Neuron (in vitro differentiated cells): ENCODE results near the gene ARMC9.
"Not testable (repeated sequence)": the region's sequence is repeated elsewhere in the genome, so short reads cannot be mapped to it uniquely, and the experiment has no call there.

Experiments
- H2AFZ ChIP-seq: one replicate; pipeline ENCODE4 v1.6.1; 2013; ENCODE audit warnings: low read depth, mild to moderate bottlenecking, inconsistent platforms, low read length, moderate library complexity
- H3K27me3 ChIP-seq: one replicate; pipeline ENCODE4 v1.6.1; 2013; ENCODE audit warnings: low read length; ENCODE audit not compliant: insufficient read depth
- H3K36me3 ChIP-seq: one replicate; pipeline ENCODE4 v1.6.1; 2013; ENCODE audit warnings: low read length; ENCODE audit not compliant: insufficient read depth
- H3K4me1 ChIP-seq: one replicate; pipeline ENCODE4 v1.6.1; 2013; ENCODE audit warnings: low read length; ENCODE audit not compliant: insufficient read depth
- H3K4me3 ChIP-seq: 2 replicates; pipeline ENCODE4 v1.5.1; 2013; ENCODE audit warnings: mild to moderate bottlenecking, low read length, moderate library complexity
- H3K9me3 ChIP-seq: one replicate; pipeline ENCODE4 v1.6.1; 2013; ENCODE audit warnings: low read length

ARMC9 gene

DNA sequence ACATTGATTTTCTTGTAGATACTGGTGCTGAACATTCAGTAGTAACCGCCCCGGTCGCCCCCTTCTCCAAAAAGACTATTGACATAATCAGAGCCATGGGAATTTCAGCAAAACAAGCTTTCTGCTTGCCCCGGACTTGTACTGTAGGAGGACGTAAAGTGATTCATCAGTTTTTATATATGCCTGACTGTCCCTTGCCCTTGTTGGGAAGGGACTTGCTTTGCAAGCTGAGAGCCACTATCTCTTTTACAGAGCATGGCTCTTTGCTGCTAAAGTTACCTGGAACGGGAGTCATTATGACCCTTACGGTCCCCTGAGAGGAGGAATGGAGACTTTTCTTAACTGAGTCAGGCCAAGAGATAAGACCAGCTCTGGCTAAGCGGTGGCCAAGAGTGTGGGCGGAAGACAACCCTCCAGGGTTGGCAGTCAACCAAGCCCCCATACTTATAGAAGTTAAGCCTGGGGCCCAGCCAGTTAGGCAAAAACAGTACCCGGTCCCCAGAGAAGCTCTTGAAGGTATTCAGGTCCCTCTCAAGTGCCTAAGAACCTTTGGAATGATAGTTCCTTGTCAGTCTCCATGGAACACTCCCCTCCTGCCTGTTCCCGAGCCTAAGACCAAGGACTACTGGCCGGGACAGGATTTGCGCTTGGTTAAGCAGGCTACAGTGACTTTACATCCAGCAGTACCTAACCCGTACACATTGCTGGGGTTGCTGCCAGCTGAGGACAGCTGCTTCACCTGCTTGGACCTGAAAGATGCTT lies 205.2 kb downstream of the ARMC9 start:
- H2AFZ ChIP-seq, H3K27me3 ChIP-seq, H3K4me3 ChIP-seq, H3K36me3 ChIP-seq, H3K4me1 ChIP-seq, H3K9me3 ChIP-seq: not testable (repeated sequence)

DNA sequence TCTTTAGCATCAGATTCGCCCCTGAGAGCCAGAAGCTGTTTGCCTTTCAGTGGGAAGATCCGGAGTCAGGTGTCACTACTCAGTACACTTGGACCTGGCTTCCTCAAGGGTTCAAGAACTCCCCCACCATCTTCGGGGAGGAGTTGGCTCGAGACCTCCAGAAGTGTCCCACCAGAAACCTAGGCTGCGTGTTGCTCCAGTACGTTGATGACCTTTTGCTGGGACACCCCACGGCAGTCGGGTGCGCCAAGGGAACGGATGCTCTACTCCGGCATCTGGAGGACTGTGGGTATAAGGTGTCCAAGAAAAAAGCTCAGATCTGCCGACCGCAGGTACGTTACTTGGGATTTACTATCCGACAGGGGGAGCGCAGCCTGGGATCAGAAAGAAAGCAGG lies 205.8 kb downstream of the ARMC9 start:
- not testable (repeated sequence) for H3K36me3 ChIP-seq, H3K4me1 ChIP-seq

DNA sequence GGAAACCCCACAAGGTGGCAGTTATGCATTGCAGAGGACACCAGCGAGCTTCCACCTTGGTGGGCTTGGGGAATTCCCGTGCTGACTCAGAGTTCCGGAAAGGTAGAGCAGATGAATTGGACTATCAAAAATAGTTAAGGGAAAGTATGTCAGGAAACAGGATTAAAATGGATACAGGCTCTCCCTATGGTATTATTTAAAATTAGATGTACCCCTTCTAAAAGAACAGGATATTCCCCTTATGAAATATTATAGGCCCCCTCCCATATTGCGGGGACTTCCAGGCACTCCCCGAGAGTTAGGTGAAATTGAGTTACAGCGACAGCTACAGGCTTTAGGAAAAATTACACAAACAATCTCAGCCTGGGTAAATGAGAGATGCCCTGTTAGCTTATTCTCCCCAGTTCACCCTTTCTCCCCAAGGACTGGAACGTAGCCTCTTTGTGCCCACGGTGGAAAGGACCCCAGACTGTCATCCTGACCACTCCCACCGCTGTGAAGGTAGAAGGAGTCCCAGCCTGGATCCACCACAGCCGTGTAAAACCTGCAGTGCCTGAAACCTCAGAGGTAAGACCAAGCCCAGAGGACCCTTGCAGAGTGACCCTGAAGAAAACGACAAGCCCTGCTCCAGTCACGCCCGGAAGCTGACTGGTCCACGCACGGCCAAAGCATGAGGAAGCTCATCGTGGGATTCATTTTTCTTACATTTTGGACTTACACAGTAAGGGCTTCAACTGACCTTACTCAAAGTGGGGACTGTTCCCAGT lies 207.4 kb downstream of the ARMC9 start:
- not testable (repeated sequence) for H3K27me3 ChIP-seq, H3K9me3 ChIP-seq, H3K4me1 ChIP-seq, H2AFZ ChIP-seq, H3K36me3 ChIP-seq, H3K4me3 ChIP-seq

More for the DNA sequence above, 205.8 kb downstream of the ARMC9 start:
- not testable (repeated sequence) for H3K4me3 ChIP-seq, H2AFZ ChIP-seq, H3K27me3 ChIP-seq, H3K9me3 ChIP-seq

DNA sequence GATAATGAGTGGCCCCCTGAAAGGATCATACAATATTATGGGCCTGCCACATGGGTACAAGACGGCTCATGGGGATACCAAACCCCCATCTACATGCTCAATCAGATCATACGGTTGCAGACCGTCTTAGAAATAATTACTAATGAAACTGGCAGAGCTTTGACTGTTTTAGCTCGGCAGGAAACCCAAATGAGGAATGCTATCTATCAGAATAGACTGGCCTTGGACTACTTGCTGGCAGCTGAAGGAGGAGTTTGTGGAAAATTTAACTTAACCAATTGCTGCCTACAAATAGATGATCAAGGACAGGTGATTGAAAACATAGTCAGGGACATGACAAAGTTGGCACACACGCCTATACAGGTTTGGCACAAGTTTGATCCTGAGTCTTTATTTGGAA lies 209.3 kb downstream of the ARMC9 start:
- not testable (repeated sequence) for H3K27me3 ChIP-seq, H3K4me1 ChIP-seq, H3K4me3 ChIP-seq, H3K9me3 ChIP-seq, H2AFZ ChIP-seq, H3K36me3 ChIP-seq

DNA sequence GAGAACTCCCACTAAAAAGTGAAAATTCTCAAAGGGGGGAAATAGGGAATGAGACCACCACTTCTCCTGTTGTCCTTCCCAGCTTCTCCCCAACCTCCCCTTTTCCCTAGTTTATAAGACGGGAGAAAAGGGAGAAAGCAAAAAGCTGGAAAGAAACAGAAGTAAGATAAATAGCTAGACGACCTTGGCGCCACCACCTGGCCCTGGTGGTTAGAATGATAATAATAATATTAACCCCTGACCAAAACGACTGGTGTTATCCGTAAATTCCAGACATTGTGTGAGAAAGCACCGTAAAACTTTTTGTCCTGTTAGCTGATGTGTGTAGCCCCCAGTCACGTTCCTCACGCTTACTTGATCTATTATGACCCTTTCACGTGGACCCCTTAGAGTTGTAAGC lies 209.9 kb downstream of the ARMC9 start:
- not testable (repeated sequence) for H3K27me3 ChIP-seq, H3K4me1 ChIP-seq, H3K36me3 ChIP-seq, H3K9me3 ChIP-seq, H2AFZ ChIP-seq, H3K4me3 ChIP-seq

DNA sequence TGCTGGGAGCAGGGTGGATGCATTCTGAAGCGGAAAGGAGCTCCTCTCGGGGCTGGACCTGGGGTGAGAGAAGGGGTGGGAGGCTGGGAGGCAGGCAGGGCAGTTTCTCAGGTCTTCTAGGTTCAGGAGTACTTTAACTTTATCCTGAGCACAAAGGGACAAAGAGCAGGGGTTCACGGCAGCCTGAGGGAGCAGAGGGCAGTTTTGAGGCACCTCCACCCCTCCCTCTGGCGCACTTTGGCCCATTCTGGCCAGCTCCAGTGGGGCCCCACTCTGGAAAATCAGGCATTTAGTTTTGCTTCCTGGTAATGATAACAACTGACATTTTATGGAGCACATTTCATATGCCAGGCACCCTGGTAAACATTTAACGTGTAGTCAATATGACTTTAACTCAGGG lies 211.3 kb downstream of the ARMC9 start:
- Histone ChIP-seq H3K9me3 (peaks cover 2% of the 10 kb centered on the region), H2AFZ (no peak overlapping the region), H3K4me1 (peaks cover 8% of the 10 kb centered on the region), H3K27me3 (no peaks in the 10 kb centered on the region), H3K4me3 (no peak overlapping the region), H3K36me3 (no peaks in the 10 kb centered on the region)

DNA sequence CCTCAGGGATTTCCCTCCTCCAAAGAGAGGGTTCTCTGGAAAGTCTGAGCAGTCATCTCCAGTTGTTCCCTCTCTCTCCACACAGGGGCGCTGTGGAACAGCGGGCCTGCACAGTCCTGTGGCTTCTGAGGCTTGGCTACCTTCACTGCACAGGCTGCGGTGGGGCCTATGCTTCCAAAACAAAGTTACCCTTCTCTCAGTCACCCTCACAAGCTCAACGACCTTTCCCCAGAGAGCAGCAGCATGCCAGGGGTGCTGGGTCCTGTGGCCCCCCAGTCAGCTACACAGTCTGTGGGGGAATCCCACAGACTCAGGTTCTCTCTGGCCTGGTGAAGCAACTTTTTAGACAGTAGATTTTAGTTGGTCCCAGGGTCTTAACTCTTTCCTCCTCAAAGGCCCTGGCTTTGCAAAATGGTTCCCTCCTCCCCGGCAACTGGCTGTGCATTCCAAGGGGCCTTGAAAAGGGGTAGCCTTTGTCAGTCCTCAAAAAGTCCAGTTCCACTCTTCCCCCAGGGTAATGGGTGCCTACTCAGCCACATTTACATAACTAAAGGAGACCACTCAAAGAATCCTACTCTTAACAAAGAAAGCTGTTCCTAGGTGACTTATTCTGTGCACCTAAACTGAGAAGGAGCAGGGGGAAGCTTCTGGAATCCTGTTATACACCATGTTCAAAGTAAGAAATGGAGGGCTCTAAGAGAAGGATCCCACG lies 212.0 kb downstream of the ARMC9 start:
- H3K4me3 ChIP-seq = no peak overlapping the region
- no peaks in the 10 kb centered on the region for H3K36me3 ChIP-seq
- no peaks in the 10 kb centered on the region for H3K27me3 ChIP-seq
- peaks cover 2% of the 10 kb centered on the region for H3K9me3 ChIP-seq
- H2AFZ ChIP-seq = no peak overlapping the region
- H3K4me1 ChIP-seq = peaks cover 8% of the 10 kb centered on the region

DNA sequence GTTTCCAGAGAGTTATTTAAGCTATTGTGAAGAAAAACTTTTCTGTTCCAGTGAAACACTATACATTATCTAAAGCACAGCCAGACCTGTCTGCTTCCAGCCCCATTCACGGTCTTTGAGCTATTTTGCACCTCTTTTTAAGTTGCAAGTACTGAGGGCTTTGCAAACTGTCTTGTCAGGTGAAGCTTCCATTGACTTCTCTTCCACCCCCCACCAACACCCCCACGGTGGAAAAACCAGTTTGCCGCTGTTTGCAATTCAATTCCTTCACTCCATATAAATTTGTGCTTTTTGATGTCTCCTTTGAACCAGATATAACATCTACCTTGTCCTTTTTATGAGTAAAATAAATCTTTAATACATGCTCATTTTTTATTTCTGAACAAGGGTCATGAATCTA lies 212.8 kb downstream of the ARMC9 start:
- H3K4me3 ChIP-seq = no peak overlapping the region
- peaks cover 8% of the 10 kb centered on the region for H3K4me1 ChIP-seq
- no peak overlapping the region for H2AFZ ChIP-seq

DNA sequence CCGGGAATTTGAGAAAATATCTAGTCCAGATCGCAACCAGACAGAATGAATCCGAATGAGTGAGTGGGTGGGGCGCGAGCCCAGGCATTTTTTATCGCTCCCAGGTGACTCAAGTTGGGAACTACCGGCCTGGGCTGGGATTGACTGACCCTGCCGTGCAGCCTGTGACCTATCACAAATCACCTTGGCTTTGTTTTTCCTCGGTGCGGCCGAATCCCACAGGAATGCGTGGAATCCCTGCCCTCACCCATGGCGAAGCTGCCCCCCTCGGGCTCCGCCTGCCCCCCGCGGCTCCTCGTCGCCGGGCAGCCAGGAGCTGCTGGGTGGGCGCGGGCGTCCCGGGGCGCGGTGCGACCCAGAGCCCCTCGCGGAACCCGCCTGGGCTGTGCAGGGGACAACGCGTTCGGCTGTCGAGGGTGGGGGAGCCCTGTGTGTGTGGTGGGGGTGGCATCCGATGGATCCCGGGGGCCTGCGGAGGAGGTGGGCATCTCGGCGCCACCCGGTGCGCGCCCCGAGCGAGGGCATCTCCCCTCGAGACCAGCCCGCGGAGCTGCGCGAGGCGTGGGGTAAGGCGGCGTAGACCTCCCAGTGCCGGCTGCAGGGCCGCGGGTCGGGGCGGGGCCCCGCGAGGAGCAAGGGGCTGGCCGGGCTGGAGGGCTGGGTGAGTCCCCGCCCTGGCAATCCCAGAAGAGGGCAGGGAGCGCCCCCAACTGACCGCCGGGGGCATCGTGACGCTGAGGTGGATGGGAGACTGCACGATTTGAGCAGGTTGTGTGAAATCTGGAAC lies 213.6 kb downstream of the ARMC9 start:
- H3K4me1 ChIP-seq = peaks cover 8% of the 10 kb centered on the region
- no peaks in the 10 kb centered on the region for H3K36me3 ChIP-seq
- H3K4me3 ChIP-seq = peak overlapping the region; percentile 50
- peak overlapping the region; percentile 94 for H2AFZ ChIP-seq
- no peaks in the 10 kb centered on the region for H3K27me3 ChIP-seq
- H3K9me3 ChIP-seq = peaks cover 2% of the 10 kb centered on the region

More for the DNA sequence above, 212.8 kb downstream of the ARMC9 start:
- Histone ChIP-seq H3K9me3 (peaks cover 2% of the 10 kb centered on the region), H3K36me3 (no peaks in the 10 kb centered on the region), H3K27me3 (no peaks in the 10 kb centered on the region)

DNA sequence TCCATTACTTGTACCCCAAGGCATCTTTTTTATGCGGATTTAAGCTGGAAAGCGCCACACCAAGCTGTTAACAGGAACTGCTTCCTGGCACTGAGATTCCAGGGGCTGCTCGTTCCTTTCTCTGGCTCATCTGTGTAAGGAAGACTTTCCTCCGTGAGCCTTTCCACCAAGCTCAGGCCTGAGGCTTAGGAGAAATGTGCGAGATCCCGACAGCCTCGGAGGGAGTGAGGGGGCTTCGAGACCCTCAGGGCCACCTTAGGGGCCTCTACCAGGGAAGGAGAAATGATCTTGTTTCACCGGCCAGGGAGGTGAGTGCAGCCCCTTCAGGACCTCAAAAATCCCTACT lies 214.2 kb downstream of the ARMC9 start:
- Histone ChIP-seq H3K4me3 (peak overlapping the region; percentile 48), H2AFZ (peak overlapping the region; percentile 94), H3K4me1 (peaks cover 8% of the 10 kb centered on the region), H3K27me3 (no peaks in the 10 kb centered on the region), H3K36me3 (no peaks in the 10 kb centered on the region), H3K9me3 (peaks cover 2% of the 10 kb centered on the region)

DNA sequence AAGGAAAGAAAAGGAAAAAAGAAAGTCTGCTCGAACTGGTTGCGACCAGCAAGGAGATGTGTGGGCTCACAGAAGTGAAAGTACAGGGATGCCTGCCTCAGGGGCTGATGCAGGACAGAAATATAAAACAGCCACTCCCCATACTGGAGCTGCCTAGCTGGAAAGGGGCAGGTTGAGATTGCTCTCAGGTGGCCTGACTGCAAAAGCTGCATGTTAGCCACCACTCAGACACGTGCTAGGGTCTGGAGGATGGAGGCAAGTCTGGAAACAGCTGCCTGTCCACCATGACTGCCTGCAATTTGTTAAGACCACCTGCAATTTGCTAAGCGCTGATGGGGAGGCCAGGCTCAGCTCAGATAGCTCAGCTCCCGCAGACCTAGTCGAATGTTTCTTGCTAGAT lies 215.0 kb downstream of the ARMC9 start:
- Histone ChIP-seq H3K9me3 (peaks cover 2% of the 10 kb centered on the region), H3K4me1 (peaks cover 8% of the 10 kb centered on the region), H3K36me3 (no peaks in the 10 kb centered on the region), H3K27me3 (no peaks in the 10 kb centered on the region), H3K4me3 (no peak overlapping the region), H2AFZ (no peak overlapping the region)

DNA sequence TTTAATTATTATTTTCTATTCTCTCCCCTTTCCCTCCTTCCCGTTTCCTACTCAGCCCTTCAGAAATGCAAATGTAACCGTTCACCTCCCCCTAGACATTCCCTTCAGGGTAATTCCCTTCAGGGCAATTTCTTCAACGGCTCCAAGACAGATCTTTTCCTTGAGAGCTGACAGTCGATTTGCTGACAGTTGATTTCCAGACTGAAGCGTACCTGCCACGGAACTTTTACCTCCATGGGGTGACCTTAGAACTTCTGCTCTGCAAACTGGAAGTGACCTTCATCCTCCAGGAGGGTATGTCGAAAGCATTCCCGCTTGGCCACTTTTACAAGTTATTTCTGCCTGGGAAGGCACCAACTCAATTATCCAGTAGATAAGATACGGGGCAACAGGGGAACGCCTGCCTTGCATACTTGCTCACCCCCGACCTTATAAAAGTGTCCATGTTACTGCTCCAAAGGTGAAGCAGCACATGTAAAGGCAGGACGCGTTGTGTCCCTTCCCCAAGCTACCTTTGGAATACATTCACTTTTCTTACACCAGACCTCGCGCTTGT lies 215.6 kb downstream of the ARMC9 start:
- Histone ChIP-seq H3K36me3 (no peaks in the 10 kb centered on the region), H3K4me3 (no peak overlapping the region), H3K27me3 (no peaks in the 10 kb centered on the region), H2AFZ (no peak overlapping the region), H3K9me3 (peaks cover 2% of the 10 kb centered on the region), H3K4me1 (peaks cover 8% of the 10 kb centered on the region)
